Amniotic stem cell (primary cell): ENCODE results near the gene MACF1.

Source experiments
- DNase-seq: peaks from one replicate; lab custom pipeline; 2025; lab: John Stamatoyannopoulos, UW

The MACF1 gene

GRCh38 chr1:39214998-39215873, 10.7 kb downstream of the MACF1 start:
- no peak for DNase-seq

- DNase-seq: no peak
Measured at GRCh38 chr1:39216771-39217170, 12.3 kb downstream of the MACF1 start.

DNA sequence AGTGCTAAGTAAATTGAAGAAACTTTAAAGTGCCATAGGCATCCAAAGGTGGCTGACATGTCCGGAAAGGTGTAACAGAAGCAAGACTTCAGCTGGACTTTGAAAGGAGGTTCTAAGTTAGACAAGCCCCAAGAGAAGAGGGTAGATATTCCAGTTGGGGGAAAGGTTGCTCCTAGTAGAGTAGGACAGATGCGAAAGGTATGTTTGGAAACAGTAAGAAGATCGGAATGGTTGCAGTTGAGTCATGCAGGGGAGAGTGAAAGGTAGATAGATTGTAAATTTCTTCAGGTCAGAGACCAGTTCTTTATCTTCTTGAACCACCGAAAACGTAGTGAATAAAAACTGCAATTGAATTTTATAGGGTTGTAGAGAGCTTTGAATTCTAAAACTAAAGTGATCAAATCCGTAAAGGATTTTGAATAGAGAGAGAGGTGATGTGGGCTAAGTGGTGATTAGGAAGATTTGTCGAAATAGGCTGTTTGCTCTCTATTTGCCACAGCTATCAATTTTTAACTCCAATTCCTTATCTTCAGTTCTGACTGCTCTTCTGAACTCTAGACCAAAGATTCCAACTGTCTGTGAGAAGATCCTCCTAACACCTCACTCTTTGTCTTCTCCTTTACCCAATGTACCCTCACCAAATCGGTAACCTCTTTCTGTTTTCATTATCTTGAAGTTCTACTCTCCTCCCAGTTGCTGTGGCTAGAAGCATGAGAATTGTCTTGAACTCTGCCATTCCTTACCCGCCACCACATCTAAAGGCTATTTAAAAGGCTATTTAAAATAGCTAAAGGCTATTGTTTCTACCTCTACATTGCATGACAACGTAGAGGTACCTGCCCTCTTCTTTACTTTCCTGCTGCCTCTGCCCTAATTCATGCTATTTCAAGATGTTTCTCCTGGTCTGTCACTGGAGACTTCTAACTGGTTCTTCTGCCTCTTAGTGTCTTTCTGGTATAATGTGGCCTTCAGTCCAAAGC, 16.7 kb downstream of the MACF1 start:
- DNase-seq: no peak

- DNase-seq: no peak
Measured at GRCh38 chr1:39224295-39224829, 19.9 kb downstream of the MACF1 start.

DNA sequence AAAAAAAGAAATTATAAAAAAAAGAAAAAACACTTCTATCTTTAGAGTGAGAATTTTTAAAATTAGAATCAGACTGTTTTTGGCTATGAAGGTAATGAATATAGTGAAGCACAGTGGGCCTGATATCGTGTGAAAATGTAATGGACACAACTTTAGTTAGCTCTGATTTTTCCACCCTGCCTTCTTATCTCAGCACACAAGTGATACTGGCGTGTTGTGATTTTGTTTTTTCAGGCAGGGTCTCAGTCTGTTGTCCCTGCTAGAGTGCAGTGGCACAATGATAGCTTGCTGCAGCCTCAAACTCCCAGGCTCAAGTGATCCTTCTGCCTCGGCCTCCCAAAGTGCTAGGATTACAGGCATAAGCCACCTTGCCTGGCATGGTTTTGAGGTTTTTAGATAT, 22.3 kb downstream of the MACF1 start:
- DNase-seq: no peak

DNA sequence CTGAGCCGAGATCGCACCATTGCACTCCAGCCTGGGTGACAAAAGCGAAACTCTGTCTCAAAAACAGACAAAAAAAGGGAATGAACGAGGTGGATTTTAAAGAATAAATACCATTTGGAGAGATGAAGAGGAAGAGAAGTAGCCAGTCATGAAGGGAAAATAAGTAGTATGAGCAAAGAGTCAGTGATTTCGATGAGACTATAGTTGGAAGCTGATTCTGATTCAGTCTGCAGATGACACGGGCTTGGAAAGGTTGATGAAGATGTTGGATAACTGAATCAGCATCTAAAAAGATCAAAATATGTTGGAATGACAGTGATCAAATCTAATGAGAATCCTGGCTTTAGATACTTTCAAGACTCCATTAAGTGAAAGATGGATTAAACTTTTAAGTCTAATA, 23.8 kb downstream of the MACF1 start:
- DNase-seq: no peak

DNA sequence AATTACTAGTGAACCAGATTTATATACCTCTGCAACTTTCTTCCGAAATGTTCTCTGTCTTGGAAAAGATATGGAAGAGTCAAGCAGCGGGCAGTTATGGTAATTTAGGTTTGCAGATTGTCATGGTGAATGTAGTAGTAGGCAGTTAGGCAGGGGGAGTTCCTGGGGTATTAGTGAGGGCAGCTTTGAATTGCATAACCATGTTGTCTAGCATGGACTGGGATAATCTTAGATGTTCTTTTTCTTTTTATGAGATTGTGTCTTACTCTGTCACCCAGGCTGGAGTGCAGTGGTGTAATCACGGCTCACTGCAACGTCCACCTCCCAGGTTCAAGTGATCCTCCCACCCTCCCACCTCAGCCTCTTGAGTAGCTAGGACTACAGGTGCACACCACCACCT, 25.0 kb downstream of the MACF1 start:
- no peak for DNase-seq

DNA sequence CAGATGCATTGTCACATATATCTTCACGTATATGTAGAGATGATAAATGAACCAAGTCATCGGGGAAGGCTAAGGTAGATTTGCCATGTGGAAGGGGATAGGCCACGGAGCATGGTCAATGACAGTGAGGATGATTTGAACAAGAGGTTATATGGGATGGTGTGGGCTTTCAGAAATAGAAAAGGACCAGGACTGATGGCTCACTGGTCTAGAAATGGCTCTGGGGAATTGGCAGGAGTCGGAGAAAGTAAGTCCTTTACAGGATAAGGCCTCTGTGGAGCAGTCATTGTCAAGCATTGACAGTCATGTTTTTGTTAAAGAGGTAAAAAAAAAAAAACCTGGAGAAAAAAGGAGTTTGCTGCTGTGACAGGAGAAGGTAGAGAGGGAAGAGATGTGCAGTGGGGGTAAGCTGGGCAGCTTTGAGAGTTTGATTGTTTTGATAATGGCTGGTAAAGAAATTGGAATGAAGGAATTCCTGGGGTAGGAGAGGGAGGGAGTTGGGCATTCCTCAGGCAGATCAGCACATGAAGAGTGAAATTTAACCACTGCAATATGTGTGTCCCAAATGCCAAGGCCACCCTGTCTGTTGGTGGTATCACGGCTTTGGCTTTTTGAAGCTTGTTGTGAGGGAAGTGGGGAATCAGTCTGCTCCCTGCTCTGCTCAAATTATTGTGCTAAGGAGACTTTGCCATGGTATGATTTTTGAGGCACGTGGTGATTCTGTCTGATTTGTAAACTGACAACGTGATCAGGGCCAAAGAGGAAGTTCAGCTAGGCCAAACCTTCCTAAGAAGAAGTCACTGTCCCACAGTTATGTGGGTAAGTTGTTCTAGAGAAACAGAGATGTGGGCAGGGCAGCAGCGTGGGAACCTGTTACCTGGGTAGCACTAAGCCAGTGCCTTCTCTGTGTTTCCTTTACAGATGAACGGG, 26.0 kb downstream of the MACF1 start:
- no peak for DNase-seq

DNA sequence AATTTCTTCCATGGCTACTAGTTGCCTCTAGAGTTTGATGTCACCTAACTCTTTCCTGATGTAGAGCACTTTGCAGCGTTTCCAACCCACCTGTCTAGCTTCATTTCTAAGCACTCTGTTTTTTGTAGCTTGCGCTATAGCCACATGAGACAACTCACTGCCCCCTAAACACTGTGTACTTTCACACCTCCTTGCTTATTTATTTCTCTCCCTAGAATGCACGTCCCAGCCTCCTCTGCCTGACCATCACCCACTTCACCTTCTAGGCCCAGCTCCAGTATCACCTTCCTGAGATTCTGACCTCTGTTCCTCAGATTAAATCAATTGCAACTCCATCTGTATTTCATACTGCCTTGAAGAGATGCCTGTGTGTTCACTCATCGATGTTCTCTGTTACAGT, 32.5 kb downstream of the MACF1 start:
- DNase-seq: no peak

DNA sequence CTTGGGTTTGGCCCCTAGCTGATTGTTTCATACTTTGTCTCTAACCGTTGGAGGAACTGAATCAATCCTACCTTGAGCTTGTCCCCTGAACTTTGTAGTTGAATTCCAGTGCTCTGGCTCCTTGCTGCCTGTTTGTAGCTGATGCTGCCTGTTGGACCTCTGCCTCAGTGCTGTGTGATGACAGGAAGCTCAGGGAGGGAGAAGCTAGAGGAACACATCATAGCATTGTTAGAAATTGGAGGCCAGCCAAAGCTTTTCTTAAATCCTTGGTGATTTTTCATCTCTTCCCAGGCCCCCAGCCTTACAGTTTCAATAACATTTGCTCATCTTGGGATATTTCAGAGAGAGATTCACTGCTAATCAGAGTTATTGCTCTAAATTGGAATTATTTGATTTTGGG, 34.0 kb downstream of the MACF1 start:
- peak; percentile 49 for DNase-seq

GRCh38 chr1:39239968-39240367, 35.5 kb downstream of the MACF1 start:
- no peak for DNase-seq

DNA sequence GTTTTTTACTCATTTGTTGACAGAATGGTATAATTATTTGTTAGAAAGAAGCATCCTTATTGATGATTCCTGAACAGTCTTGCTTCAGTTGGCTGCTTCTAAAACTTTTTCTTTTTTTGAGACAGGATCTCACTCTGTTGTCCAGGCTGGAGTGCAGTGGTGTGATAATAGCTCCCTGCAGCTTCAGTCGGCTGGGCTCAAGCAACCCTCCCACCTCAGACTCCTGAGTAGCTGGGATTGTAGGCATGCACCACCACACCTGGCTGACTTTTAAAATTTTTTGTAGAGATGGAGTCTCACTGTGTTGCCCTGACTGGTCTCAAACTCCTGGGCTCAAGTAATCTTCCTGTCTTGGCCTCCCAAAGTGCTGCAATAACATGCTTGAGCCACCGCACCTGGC, 38.8 kb downstream of the MACF1 start:
- DNase-seq: no peak

DNA sequence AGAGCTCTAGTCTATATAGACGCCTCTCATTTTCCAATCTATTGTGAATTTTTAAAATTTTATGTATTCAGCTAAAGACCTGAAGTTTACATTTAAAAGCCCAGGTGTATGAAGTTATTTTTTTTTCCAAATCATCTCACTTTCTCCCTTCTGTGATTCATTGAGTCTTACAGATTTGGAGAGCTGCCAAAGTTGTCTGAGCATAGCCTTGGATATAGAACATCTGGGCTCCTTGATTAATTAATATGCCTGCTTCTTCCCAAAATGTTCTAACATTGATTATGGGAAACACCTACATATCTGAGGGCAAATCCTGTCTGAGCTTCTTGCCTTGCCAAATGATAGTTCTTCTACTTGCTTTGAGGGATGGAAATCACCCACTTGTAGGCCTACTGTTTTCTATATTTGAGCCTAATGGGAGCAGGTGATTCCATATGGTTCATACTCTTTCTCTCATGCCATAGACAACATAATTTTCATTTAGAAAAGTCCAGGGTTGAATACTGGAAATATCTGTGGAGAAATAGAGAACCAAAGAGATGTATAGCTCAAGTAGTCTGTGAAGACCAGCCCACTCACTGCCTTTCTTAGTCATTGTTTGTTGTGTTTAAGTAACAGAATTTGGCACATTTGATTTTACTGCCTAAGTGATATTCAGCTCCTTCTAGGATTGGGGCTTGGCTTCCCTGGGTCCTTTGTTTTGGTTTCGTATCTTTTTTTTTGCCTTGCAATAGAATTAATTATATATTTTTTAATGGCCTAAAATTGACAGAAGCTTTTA, 46.2 kb downstream of the MACF1 start:
- DNase-seq: peak; percentile 25

DNA sequence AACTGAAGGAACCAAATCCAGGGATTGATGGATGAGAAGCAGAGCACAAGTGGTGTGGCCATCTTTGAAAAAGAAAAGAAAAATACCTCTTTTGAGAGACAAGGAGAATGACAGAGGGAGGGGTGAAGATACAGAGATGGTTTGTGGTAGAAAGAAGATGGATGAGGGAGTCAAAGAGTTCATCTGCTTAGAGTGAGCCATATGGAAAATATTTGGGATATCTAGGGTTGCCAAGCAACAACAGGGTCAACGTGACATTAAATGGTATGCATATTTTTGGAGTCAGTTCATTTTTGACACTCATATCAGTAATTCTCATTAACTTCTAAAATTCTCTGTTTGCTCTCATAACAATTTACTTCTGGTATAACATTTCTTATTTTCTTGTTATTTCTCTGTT, 50.7 kb downstream of the MACF1 start:
- DNase-seq: peak; percentile 45

- peak; percentile 25 for DNase-seq
Measured at GRCh38 chr1:39258146-39258924, 53.8 kb downstream of the MACF1 start.

- no peak for DNase-seq
Measured at GRCh38 chr1:39258925-39259244, 54.4 kb downstream of the MACF1 start.

GRCh38 chr1:39261712-39262221, 57.3 kb downstream of the MACF1 start:
- no peak for DNase-seq

DNA sequence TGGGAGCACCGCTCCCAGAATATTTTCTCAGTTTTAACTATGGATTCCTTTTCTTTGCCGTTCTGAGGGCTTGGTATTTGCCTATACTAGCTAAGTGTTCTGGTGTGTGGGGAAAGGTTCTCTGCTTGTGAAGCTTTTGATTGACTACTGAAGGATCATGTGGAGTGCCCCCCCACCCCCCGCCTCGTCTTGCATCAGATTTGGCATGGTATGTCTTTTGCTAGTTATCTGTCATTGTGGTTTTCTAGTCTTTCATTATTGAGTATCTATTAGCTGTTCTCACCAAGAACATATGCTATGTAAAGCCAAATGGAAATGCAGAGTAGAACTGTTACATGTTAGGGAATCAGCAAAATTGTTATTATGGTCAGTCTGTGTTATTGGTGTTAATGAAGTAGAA, 58.3 kb downstream of the MACF1 start:
- DNase-seq: no peak

GRCh38 chr1:39266269-39266668, 61.8 kb downstream of the MACF1 start:
- no peak for DNase-seq

DNA sequence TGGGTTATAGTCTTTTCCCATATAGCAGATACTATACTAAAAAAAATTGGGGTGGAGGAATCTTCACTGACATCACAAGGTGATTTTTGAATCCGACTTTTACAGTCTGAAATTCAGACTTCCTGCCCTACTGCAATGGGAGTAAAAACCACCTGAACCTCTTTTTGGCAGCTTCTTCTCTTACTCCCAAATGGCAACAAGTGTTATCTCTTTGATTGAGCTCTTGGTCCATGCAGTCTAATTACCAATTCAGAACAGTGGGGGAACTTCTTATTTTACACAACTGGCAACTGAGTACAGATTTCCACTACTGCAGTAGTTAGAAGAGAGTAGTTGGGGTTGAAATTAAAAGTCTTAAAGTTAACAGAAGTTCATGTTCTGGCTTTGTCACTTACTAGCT, 62.3 kb downstream of the MACF1 start:
- DNase-seq: no peak
